Stomach smooth muscle (tissue), 2 donors: ENCODE data around the gene C1orf159.
"Not testable (repeated sequence)": the region's sequence is repeated elsewhere in the genome, so short reads cannot be mapped to it uniquely, and the experiment has no call there.

Experiments
- H3K27ac ChIP-seq: one replicate; pipeline ENCODE4 v1.7.0; 2013; ENCODE audit warnings: mild to moderate bottlenecking, low read length, inconsistent platforms
- H3K27me3 ChIP-seq, 2 donors: one replicate each; pipeline ENCODE4 v1.7.0; 2013; ENCODE audit warnings: low read length in 2 of 2; ENCODE audit not compliant: insufficient read depth in 2 of 2, control insufficient read depth in 1 of 2
- H3K36me3 ChIP-seq, 2 donors: one replicate each; pipeline ENCODE4 v1.7.0; 2013; ENCODE audit warnings: low read length in 2 of 2; ENCODE audit not compliant: control insufficient read depth in 2 of 2, insufficient read depth in 2 of 2
- H3K4me1 ChIP-seq: one replicate; pipeline ENCODE4 v1.7.0; 2013; ENCODE audit warnings: low read length; ENCODE audit not compliant: control insufficient read depth, insufficient read depth
- H3K4me3 ChIP-seq, 2 donors: one replicate each; pipeline ENCODE4 v1.7.0; 2013; ENCODE audit warnings: low read length in 2 of 2
- H3K9ac ChIP-seq, 2 donors: one replicate each; pipeline ENCODE4 v1.7.0; 2013; ENCODE audit warnings: low read length in 2 of 2, mild to moderate bottlenecking in 1 of 2
- H3K9me3 ChIP-seq, 2 donors: one replicate each; pipeline ENCODE4 v1.7.0; 2013; ENCODE audit warnings: low read length in 2 of 2; ENCODE audit not compliant: control insufficient read depth in 2 of 2
- donor health status: healthy.
- donor health status: Pancreatic carcinoma.

Gene C1orf159

DNA sequence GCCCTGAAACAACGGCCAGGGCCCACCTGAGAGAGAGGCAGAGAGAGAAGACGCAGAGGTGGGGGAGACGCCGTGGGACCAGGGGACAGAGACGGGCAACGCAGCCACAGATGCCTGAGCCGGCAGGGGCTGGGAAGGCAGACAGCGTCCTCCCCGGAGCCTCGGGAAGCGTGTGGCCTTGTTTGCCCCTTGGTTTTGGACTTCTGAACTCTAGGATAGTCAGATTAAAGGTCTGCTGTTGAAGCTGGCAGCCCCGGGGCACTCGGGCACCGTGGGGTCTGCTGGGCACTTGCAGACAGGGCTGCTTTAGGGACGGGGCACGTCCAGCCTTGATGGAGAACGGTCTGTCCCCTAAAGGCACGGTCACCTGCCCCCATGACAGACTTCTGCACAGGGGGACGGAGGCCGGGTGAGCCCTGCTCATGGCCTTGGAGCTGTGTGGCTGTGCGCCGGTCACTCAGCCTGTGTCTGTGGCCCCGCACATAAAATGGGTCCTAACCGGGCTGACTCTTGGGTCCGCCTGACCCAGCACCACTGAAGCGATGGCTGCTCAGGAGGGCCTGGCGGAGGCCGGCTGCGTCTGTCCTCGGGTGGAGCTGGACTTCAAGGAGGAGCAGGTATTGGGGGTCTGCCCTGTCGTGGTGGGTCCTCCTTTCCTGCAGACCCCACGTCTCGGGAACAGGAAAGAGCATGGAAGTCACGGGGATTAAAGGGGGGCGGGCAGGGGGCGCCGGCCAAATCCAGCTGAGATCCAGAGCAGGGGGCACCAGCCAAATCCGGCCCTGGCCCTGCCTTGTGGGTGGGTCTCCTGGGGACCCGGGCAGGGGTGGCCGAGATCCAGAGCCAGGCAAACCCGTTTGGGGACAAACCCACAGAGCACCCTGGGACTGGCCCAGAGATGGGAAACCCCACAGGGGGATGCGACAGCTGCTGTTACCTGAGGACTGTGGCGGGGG lies 32.2 kb downstream of the C1orf159 start:
- Histone ChIP-seq H3K27me3 (no peaks in the 10 kb centered on the region), H3K9me3 (no peaks in the 10 kb centered on the region), H3K27ac (no peak overlapping the region), H3K36me3 (no peaks in the 10 kb centered on the region), H3K4me1 (peaks cover 13% of the 10 kb centered on the region), H3K4me3 (no peak overlapping the region), H3K9ac (no peak overlapping the region)

DNA sequence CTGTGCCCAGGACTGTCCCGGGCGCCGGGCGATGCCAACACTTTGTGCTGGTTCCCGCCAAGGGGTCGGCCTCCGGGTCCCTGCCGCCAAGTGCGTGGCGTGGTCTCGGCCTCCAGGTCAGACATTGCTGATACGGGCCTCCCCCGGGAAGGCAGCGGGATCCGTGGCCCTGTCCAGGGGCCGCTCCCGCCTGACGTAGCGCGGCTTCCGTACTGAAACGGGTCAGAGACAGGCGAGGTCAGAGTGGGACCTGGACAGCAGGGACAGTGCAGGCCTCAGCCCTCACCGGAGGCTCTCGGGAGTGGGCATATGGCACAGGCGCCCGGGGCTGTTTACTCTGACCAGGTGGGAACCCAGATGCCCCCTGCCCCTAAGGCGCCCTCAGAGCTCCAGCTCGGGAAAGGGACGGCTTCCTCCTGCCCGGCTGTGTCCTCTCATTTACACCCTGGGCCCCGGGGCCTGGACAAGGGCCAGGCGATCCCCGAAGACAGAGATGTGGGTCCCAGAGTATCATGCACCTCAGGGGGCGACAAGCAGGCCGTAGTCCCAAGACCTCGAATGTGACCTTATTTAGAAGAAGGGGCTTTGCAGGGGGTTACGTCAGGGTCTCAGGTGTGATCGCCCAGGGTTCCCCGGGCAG lies 33.0 kb downstream of the C1orf159 start:
- peaks cover 13% of the 10 kb centered on the region for H3K4me1 ChIP-seq
- H3K9ac ChIP-seq: no peak overlapping the region
- no peaks in the 10 kb centered on the region for H3K36me3 ChIP-seq
- H3K27ac ChIP-seq: no peak overlapping the region
- H3K9me3 ChIP-seq: no peaks in the 10 kb centered on the region
- H3K4me3 ChIP-seq: no peak overlapping the region
- no peaks in the 10 kb centered on the region for H3K27me3 ChIP-seq

DNA sequence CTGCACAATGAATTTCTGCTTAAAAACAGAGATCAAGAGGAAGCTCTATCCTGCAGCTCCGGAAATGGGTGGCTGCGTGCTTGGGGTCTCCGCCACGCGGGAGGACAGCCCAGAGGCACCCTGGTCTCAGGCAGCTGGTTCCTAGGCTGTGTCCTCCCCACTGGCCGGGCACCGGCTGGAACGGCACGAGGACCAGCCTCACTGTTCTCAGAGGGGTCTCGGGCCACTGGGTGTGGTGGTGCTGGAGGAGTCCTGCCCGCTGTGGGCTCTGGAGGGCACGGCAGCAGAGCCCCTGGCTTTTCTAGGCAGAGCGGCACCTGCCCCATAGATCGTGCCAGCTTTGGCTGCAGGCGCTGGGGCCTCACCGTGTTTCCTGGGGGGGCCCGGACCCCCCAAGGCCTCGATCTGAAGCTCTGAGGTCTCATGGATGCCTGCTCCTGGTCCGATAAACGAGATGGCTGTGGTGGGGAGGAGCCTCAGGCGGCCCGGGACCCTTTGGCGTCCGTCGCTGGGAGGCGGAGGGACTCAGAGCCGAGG lies 33.6 kb downstream of the C1orf159 start:
- no peaks in the 10 kb centered on the region for H3K36me3 ChIP-seq
- no peak overlapping the region for H3K4me3 ChIP-seq
- H3K27ac ChIP-seq: no peak overlapping the region
- no peaks in the 10 kb centered on the region for H3K27me3 ChIP-seq
- H3K4me1 ChIP-seq: peaks cover 13% of the 10 kb centered on the region
- no peak overlapping the region for H3K9ac ChIP-seq
- H3K9me3 ChIP-seq: no peaks in the 10 kb centered on the region

DNA sequence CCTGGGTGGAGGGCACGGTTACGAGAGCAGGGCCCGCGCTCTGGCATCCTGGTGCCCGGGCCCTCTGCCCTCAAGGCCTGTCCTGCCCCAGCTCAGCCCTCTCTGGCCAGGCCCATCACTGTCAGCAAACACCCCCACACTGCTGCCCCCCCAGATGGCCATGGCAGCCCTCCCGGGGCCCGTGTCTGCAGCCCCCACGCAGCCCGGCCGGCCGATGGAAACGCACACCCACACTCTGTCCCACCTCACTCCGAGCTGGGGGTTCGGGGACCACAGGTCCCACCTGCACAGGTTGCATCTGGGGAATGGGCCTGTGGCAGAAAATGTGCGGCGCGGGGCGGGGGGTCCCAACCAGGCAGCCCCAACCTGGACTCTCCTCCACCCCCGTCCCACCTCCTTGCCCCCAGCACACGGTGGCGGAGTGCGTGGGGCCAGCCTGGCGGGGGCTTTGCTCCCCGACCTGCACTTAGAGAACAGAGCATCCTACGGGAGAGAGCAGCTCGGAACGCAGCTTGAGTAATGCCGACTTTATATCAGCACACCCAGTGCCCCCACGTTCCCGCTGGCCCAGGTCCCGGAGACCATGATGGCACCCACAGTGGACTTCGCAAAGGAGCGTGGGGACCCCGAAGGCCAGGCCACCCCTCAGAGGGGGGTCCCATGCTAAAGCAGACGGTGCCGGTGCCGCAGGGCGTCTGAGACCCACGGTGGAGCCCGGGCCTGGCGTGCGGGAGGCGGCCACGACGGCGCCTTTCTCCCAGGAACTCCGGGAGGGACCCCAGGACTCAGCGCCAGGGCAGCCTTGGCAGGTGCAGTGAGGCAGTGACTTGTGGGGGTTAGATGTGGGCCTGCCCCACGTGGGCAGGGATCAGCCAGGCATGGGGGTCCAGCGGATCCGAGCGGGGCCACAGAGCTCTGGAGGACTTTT lies 34.3 kb downstream of the C1orf159 start:
- Histone ChIP-seq H3K4me1 (peaks cover 13% of the 10 kb centered on the region), H3K9ac (no peak overlapping the region), H3K27ac (no peak overlapping the region), H3K36me3 (no peaks in the 10 kb centered on the region), H3K4me3 (no peak overlapping the region), H3K27me3 (no peaks in the 10 kb centered on the region), H3K9me3 (no peaks in the 10 kb centered on the region)

DNA sequence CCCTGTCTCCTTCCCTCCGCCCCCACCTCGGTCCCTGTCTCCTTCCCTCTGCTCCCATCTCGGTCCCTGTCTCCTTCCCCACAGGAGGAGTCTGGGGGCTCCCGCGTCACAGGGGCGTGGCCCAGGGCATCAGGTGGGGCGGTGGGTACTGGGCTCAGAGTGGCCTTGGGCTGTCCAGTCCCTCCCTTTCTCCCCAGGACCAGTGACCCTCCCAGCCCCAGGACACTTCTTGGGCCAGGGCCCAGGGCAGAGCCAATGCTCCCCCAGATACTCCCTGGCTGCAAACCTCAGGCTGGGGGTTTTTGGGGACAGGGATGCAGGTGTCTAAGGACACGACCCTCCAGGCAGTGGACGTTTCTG lies 35.0 kb downstream of the C1orf159 start:
- Histone ChIP-seq H3K9me3 (no peaks in the 10 kb centered on the region), H3K4me3 (no peak overlapping the region), H3K27me3 (no peaks in the 10 kb centered on the region), H3K9ac (no peak overlapping the region), H3K27ac (no peak overlapping the region), H3K4me1 (peaks cover 13% of the 10 kb centered on the region), H3K36me3 (no peaks in the 10 kb centered on the region)

DNA sequence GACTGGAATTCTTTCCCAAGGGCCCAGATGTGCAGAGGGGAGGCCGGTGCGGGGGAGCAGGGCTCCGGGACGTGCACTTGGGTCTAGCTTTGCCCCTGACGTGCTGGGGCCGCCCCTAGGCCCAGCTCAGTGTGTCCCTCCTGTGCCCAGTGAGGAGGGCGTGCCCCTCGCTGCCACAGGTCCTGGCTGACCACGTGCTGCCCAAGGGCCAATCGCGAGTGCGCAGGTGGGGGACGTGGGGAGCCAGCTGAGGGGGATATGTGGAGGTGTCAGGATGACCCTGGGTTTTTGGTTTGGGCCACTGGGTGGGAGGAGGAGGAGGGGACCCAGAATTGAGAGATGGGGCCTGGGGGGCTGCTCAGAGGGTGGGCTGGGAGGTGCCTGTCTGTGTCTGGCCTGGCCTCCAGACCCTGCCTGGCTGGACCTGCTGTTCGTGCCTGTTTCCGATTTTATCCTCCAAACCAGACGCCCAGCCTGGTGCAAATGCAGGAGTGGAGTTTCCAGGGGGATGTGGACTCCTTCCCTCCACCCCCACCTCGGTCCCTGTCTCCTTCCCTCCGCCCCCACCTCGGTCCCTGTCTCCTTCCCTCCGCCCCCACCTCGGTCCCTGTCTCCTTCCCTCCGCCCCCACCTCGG lies 35.6 kb downstream of the C1orf159 start:
- Histone ChIP-seq H3K9ac (peak overlapping the region in 1 of 2 donors; percentile 35), H3K36me3 (no peaks in the 10 kb centered on the region), H3K27me3 (peaks cover 1 to 2% of the 10 kb centered on the region in 2 donors), H3K4me3 (peak overlapping the region; percentile 46 to 67), H3K27ac (no peak overlapping the region), H3K9me3 (no peaks in the 10 kb centered on the region), H3K4me1 (peaks cover 13% of the 10 kb centered on the region)

DNA sequence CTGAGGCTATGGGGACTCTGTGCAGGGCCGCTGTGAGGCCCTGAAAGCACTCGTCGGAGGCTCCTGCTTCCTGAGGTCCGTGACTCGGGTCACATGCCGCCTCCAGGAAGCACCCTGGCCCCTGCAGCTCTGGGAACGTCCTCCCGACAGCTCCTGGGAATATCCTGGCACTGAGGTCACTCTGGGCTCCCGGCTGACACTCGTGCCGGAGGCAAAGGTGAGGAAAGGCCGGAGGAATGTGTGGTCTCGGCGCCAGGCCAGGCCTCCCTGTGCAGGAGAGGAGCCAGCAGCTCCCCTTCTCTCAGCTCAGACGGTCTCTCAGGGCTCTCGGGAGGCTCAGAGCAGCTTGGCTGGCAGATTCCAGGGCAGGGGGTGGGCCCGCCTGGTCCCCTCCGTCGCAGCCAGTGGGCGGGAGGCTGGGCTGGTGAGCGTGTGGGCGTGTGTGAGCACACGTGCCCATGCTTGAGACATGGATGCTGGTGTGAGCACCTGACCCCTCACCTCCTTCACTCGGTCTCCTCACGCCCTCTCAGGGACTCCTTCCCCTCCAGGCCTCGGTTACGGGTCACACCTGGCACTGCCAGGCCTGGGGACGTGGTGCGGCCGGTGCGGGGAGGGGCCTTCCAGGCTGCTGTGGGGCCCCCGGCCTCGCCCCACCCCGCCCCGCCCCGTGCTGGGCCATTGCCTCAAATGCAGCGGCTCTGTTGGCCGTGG lies 36.3 kb downstream of the C1orf159 start:
- no peak overlapping the region for H3K27ac ChIP-seq

DNA sequence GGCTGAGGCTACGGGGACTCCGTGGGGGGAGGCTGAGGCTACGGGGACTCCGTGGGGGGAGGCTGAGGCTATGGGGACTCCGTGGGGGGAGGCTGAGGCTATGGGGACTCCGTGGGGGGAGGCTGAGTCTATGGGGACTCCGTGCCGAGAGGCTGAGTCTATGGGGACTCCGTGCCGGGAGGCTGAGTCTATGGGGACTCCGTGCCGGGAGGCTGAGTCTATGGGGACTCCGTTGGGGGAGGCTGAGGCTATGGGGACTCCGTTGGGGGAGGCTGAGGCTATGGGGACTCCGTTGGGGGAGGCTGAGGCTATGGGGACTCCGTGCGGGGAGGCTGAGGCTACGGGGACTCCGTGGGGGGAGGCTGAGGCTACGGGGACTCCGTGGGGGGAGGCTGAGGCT lies 38.5 kb downstream of the C1orf159 start:
- H3K27me3 ChIP-seq: peaks cover 19 to 26% of the 10 kb centered on the region in 2 donors
- H3K9ac ChIP-seq: not testable (repeated sequence)

More for the DNA sequence above, 36.3 kb downstream of the C1orf159 start:
- Histone ChIP-seq H3K27me3 (peaks cover 8 to 9% of the 10 kb centered on the region in 2 donors), H3K9me3 (no peaks in the 10 kb centered on the region), H3K4me1 (peaks cover 13% of the 10 kb centered on the region), H3K36me3 (no peaks in the 10 kb centered on the region), H3K9ac (no peak overlapping the region), H3K4me3 (peak overlapping the region; percentile 46 to 67)

DNA sequence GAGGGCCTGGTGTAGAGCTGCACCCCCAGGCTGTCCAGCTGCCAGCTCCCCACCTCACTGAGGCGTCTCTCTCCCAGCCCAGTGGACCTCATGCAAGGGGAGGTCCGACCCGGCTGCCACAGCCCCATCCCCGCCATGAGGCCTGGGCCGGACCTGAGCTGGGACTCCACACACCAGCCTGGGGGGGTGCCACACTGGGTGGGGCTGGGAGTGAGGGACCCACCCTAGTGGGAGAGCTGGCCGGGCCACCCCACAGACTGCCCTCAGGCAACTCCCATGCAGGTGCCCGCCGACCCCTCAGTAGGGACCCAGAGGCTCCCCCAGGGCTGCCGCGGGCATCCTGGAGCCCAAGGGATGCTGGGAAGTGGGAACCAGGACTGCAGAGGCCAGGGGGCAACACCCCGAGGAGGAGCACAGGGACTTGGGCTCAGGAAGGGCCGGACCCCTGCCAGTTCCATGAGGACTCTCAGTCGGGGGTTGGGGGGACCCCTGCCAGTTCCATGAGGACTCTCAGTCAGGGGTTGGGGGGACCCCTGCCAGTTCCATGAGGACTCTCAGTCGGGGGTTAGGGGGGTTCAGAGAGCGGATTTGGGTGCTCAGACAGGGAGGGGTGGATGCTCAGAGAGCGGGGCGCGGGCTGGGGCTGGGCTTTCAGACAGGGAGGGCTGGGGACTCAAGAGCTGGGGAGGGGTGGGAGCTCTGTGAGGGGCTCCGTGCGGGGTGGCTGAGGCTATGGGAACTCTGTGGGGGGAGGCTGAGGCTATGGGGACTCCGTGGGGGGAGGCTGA lies 40.5 kb downstream of the C1orf159 start:
- Histone ChIP-seq H3K36me3 (no peaks in the 10 kb centered on the region), H3K4me1 (peaks cover 12% of the 10 kb centered on the region), H3K27ac (no peak overlapping the region), H3K9ac (no peak overlapping the region), H3K4me3 (no peak overlapping the region), H3K9me3 (no peaks in the 10 kb centered on the region), H3K27me3 (peaks cover 21 to 28% of the 10 kb centered on the region in 2 donors)

More for the DNA sequence above, 38.5 kb downstream of the C1orf159 start:
- peaks cover 13% of the 10 kb centered on the region for H3K4me1 ChIP-seq
- H3K4me3 ChIP-seq, H3K9me3 ChIP-seq, H3K27ac ChIP-seq, H3K36me3 ChIP-seq: not testable (repeated sequence)
